T-helper 2 cell treated with Interferon-gamma antibody and Interleukin-4, amounts not matched to agents 100 ng/mL and 5 ng/mL, for 36 hours (primary cell): ENCODE data around the gene CCSER1. TPM values are rescaled to one million over a fixed set of nuclear protein-coding genes. Genes with fewer than 3 reads are reported as not detected.
"Not testable (repeated sequence)": the region's sequence is repeated elsewhere in the genome, so short reads cannot be mapped to it uniquely, and the experiment has no call there.

Source experiments
- intact Hi-C: fragments of 100-400 bp; cut with micrococcal nuclease; formaldehyde crosslinking; loops from one replicate; pipeline ENCODE4 v1.15.1; 2023
- total RNA-seq: library from RNA; stranded (reverse); gene quantifications from 2 replicates; pipeline ENCODE4 v1.2.3, GENCODE V29; 2022

The CCSER1 gene
- total RNA-seq, 1 donor from 2014 or later: not detected

DNA sequence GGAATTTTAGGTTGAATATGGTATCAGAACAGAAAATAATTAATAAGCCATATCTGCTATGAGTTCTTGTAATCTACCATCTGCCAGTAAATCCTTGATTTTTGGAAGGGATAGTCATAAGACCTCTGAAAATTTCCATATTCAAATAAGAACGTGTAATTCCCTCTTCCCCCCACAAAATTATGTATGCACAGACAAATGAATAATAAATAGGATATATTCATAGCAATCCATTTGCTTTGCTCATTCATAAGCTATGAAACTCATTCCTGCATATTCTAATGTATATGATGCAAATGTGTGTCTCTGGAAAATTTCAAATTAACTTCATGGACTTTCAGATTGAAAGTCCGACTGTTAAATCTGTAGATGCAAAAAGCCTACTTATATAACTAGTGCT, 1343.5 kb downstream of the CCSER1 start:
- intact Hi-C loops: no loop called here

GRCh38 chr4:91471280-91471679, 1344.1 kb downstream of the CCSER1 start:
- intact Hi-C loops: no loop called here

GRCh38 chr4:91472046-91472445, 1344.9 kb downstream of the CCSER1 start:
- intact Hi-C loops: no loop called here

DNA sequence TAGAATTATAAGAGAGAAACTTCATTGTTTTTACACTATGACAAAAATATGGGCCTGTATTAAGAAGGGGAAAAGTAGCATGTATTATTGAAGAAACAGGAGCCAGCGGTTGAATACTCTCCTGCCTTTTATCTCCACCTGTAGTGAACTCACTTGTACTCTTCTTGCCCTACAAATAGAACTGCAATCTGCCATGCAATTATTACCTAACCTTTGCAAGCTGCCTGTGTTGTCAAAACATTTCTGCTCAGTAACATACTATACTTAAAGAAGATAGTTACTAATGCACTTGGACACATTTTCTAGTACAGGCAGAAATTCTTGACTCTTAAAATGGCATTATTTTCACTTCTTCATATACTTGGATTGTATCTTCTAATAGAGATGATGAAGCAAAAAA, 1358.2 kb downstream of the CCSER1 start:
- intact Hi-C loops: no loop called here

DNA sequence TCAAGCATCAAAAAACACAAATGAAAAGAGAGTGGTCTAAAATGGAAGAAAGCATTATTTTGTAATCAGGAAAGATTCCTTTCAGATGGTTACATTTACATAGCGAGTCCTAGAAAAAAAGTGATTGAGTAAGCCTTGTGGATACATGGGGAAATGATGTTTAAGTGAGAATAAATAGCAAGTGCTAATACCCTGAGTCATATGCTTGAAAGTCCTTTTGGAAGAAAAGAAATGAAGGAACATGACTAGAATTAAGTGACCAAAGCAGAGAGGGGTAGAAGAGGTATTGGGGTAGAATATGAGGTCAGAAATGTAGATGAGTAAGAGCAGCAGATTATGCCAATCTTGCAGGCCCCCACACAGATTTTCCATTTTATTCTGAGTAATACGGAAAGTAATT, 1361.8 kb downstream of the CCSER1 start:
- intact Hi-C loops: no loop called here

GRCh38 chr4:91497892-91498291, 1370.7 kb downstream of the CCSER1 start:
- intact Hi-C loops: no loop called here

DNA sequence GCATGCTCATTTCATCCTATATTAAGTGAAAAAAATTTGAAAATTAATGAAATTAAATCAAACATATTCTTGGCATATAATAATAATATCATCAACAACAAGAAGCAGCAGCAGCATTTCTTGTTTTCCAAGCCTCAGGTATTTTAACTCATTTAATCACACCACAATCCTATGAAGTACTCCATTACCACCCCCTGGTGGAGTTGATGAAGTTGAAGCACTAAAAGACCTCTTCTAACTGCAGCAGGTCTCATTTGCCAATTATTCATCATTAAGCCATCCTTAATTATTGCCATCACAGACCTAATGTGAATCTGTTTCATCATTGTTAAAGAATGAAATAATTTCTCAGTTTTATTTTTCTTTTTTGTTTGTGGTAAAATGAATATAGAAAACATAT, 1375.2 kb downstream of the CCSER1 start:
- intact Hi-C loops: no loop called here

DNA sequence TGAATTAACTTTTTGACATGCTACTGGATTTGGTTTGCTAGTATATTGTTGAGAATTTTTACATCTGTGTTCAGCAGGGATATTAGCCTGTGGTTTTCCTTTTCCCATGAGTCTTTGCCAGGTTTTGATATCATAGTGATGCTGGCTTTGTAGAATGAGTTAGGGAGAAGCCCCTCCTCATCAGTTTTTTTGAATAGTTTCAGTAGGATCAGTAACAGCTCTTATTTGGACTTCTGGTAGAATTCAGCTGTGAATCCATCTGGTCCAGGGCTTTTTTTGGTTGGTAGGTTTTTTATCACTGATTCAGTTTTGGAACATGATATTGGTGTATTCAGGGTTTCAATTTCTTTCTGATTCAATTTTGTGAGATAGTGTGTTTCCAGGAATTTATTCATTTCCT, 1386.1 kb downstream of the CCSER1 start:
- intact Hi-C loops: no loop called here

GRCh38 chr4:91519155-91519554, 1392.0 kb downstream of the CCSER1 start:
- intact Hi-C loops: no loop called here

DNA sequence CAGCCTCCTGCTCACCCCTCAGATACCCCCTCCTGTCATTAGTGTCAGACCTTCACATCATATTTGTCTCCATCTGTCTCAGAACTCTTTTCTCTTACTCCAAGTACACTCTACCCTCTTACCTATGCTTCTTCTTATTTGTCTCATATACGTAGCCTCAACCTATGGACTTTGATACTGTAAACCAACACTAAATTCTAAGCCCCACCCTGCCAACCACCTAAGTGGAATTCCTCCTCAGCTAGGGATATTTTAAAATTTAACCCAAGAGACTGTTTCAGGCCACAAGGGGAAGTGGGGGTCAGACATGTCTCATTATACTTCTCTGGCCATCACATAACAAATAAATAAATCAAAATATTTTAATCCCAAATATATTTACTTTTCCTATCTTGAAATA, 1398.4 kb downstream of the CCSER1 start:
- intact Hi-C loops: no loop called here

DNA sequence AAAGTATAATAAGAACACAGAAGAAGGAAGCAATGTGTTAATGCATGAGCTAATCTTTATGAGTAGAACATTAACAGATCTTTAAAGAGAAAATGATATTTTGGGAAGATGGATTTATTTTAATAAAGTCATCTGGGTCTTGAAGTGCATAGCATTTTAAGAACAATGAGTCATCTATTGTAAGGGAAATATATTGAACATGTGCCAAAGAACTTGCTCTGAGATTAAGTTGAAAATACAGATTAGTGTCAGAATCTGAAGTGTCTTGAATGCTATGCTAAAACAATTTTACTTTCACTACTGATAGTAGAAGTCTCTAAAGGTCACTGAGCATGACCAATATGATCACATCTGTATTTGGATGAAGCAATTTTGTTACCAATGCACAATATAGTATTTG, 1399.9 kb downstream of the CCSER1 start:
- intact Hi-C loops: no loop called here

DNA sequence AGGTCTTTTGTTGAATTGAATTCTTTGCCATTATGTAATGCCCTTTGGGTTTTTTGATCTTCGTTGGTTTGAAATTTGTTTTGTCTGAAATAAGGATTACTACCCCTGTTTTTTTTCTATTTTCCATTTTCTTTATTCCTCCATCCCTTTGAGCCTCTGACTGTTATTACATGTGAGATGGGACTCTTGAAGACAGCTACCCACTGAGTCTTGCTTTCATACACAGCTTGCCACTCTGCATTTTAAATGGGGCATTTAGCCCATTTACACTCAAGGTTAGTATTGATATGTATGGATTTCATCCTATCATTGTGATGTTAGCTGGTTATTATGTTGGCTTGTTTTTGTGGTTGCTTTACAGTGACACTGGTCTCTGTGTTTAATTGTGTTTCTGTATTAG, 1440.4 kb downstream of the CCSER1 start:
- intact Hi-C loops: no loop called here

DNA sequence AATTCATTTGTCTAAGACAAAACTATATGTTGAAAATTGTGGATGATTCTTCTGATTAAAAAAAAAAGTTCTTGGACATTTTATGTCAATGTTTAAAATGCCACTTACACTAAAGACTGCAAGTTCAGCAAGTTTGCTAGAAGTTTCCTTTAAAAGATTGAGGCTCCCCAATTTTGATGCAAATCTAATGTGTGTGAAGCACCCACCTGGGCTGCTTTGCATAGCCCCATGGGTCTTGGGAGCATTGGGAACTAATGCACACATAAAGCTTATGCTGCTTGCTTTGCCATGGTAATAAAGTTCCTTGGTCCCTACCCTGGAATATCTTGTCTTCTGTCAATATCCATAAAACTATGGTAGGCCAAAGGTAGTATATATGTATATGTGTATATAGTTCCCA, 1450.7 kb downstream of the CCSER1 start:
- intact Hi-C loops: no loop called here

GRCh38 chr4:91590260-91590659, 1463.1 kb downstream of the CCSER1 start:
- intact Hi-C loops: no loop called here

DNA sequence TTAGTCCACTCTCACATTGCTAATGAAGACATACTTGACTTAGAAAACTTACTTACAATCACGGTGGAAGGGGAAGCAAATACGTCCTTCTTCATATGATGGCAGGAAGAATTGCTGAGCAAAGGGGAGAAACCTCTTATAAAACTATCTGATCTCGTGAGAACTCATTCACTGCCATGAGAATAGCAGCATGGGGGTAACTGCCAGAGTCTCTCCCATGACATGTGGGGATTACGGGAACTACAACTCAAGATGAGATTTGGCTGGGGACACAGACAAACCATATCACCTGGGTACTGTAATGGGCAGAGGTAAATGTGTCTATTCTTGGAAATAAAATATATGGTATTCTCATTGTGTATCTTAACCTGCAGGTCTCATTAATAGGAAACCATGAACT, 1464.9 kb downstream of the CCSER1 start:
- intact Hi-C loops: no loop called here

- intact Hi-C loops: no loop called here
These were observed 1469.5 kb downstream of the CCSER1 start for GRCh38 chr4:91596718-91597117.

GRCh38 chr4:91598696-91599095, 1471.5 kb downstream of the CCSER1 start:
- intact Hi-C loops: no loop called here

- intact Hi-C loops: no loop called here
These were observed 1473.1 kb downstream of the CCSER1 start for GRCh38 chr4:91600301-91600700.

GRCh38 chr4:91601401-91601800, 1474.2 kb downstream of the CCSER1 start:
- intact Hi-C loops: no loop called here

DNA sequence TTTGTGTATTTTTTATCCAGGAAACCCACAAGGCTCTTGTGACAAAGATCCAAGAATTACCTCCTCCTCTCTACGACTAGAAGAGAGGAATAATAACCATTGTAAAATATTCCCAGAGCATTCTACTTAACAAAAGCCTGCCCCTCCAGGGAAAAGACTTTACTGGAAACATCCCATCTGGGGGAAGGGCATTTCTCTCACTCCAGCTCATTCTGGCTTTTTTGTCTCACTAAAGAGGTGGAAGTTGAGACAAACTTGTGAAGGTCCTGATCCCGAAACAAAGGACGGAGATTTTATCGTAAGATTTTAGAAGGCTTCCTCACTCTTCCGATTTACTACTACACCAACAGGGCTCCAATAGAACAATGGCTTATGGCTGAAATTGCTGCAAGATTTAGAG, 1484.6 kb downstream of the CCSER1 start:
- intact Hi-C loops: no loop called here

DNA sequence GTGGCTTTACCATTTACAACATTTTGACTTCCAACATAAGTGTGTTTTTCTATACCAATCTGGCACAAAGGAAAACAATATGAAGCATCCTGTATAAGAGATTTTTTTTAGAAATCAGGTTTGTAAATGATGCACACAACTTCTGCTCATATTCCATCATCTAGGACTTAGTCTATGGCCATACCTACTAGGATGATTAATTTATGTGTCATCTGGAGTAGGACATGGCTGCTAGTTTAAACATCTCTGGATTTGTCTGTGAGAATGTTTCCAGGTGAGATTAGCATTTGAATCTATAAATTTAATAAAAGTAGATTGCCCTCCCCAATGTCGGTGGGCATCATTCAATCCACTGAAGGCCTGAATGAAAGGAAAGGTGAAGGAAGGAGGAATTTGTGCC, 1493.8 kb downstream of the CCSER1 start:
- intact Hi-C loops: no loop called here

- intact Hi-C loops: no loop called here
These were observed 1494.3 kb downstream of the CCSER1 start for GRCh38 chr4:91621446-91621845.

DNA sequence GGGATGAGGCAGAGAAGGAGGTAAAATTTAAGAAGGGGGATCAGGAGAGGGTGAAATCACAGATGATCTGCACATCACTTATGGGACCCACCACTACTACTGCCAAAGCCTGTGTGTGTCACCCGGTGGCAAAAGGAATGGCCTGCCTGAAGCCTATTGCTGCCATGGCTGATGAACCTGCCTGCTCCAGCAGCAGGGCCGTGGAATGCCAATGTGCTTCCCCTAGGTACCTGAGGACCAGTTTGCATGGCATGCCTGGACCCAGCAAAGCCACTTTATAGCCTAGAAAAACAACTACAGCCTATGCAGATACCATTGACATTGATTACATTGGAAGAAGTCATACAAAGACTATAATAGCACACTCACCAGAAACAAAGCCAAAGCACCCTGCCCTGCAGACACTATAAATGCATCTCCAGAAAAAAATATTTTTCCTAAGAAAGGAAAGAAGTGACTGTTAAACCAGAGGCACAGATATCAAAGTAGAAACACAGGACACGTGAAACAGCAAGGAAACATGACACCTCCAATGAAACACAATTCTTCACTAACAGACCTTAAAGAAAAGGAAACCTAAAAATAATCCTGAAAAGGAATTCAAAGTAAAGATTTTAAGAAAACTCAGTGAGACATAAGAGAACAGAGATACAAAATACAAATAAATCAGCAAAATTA, 1495.9 kb downstream of the CCSER1 start:
- intact Hi-C loops: no loop called here

- intact Hi-C loops: not testable (repeated sequence)
These were observed 1496.4 kb downstream of the CCSER1 start for GRCh38 chr4:91623603-91623967.
